Left ventricle myocardium inferior (tissue), 1 donor: ENCODE measurements around the gene PEX14. TPM values are rescaled to one million over a fixed set of nuclear protein-coding genes. Genes with fewer than 3 reads are reported as not detected.

Experiments
- DNase-seq: peaks from one replicate; pipeline ENCODE4 v3.0.0-alpha.2; 2020
- H3K27ac ChIP-seq: fragments of 200-600 bp; replicated peaks from 2 replicates; pipeline ENCODE4 v1.8.0; 2021
- H3K27me3 ChIP-seq: fragments of 200-600 bp; 2 replicates; pipeline ENCODE4 v1.8.0; 2021; ENCODE audit warnings: low read depth
- H3K36me3 ChIP-seq: fragments of 200-600 bp; 2 replicates; pipeline ENCODE4 v1.8.0; 2021
- H3K4me1 ChIP-seq: fragments of 200-600 bp; 2 replicates; pipeline ENCODE4 v1.8.0; 2021
- H3K4me3 ChIP-seq: fragments of 200-600 bp; 2 replicates; pipeline ENCODE4 v1.8.0; 2021; ENCODE audit warnings: mild to moderate bottlenecking, moderate library complexity
- H3K9me3 ChIP-seq: fragments of 200-600 bp; replicated peaks from 2 replicates; pipeline ENCODE4 v1.8.0; 2021
- intact Hi-C: fragments of 100-400 bp; cut with micrococcal nuclease; formaldehyde crosslinking; loops from one replicate; pipeline ENCODE4 v1.11.0; 2022
- total RNA-seq: library from RNA; stranded (reverse); fragmentation: NEBNext Ultra II Directional; extraction: Animal tissue kit (Norgen Biotek cat#: 25700); gene quantifications from one replicate; pipeline ENCODE4 v1.2.1, GENCODE V29; 2021
- TF ChIP-seq, protein P1 (sequence below): fragments of 200-600 bp; IDR thresholded peaks from 2 replicates; pipeline ENCODE4 v1.8.0; 2021; ENCODE audit warnings: antibody characterized with exemption, mild to moderate bottlenecking, borderline replicate concordance
- donor health status: DM: no; HTN: yes; CAD: no; lungs with severe emphysema.

Gene PEX14
- total RNA-seq, 1 donor from 2014 or later: 20.8 TPM

DNA sequence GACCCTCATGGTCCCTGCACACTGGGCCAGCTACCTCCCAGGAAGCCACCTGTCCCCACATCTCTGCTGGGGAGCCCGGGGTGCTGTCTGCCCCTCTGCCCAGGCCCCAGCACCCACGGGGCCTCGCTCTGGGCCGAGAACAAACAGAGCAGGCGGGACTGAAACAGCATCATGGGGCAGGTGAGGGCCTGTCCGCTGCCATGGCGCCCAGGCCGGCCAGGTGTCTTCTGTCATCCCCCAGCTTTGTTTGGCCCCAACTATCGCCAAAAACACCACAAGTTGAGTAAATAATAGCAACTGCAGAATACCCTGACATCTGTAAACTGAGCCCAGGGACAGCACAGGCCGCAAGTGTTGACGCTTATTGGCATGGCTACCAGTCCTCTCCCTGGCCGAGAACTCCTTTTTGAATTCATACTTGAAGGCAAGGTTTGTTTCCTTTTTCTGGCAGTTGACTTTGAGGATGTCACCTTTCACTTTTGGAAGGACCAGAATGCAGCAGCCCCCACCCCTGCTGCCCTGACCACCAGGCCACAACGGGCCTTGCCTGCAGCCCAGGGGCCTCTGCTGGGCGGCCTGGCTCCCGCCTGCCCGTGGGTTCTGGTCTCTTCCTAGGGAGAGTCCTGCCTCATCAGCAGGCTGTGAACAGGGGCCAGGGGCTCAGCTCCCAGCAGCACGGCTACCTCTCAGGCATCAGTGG lies 169.0 kb downstream of the PEX14 start:
- H3K36me3 ChIP-seq: peaks cover 61% of the 10 kb centered on the region
- no peak overlapping the region for H3K27ac ChIP-seq
- intact Hi-C loops: no loop called here

GRCh38 chr1:10644307-10645128 lies 169.8 kb downstream of the PEX14 start:
- no peak overlapping the region for H3K27ac ChIP-seq
- no peak for DNase-seq
- peaks cover 31% of the 10 kb centered on the region for H3K4me1 ChIP-seq

More for the DNA sequence above, 169.0 kb downstream of the PEX14 start:
- TF ChIP-seq, protein P1, sequence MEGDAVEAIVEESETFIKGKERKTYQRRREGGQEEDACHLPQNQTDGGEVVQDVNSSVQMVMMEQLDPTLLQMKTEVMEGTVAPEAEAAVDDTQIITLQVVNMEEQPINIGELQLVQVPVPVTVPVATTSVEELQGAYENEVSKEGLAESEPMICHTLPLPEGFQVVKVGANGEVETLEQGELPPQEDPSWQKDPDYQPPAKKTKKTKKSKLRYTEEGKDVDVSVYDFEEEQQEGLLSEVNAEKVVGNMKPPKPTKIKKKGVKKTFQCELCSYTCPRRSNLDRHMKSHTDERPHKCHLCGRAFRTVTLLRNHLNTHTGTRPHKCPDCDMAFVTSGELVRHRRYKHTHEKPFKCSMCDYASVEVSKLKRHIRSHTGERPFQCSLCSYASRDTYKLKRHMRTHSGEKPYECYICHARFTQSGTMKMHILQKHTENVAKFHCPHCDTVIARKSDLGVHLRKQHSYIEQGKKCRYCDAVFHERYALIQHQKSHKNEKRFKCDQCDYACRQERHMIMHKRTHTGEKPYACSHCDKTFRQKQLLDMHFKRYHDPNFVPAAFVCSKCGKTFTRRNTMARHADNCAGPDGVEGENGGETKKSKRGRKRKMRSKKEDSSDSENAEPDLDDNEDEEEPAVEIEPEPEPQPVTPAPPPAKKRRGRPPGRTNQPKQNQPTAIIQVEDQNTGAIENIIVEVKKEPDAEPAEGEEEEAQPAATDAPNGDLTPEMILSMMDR: no peak
- DNase-seq: no peak
- Histone ChIP-seq H3K9me3 (no peaks in the 10 kb centered on the region), H3K4me1 (peaks cover 31% of the 10 kb centered on the region), H3K4me3 (no peak overlapping the region), H3K27me3 (no peaks in the 10 kb centered on the region)

GRCh38 chr1:10646347-10646861 lies 171.7 kb downstream of the PEX14 start:
- Histone ChIP-seq H3K36me3 (peaks cover 52% of the 10 kb centered on the region), H3K27ac (peak overlapping the region; percentile 55), H3K4me1 (peaks cover 14% of the 10 kb centered on the region), H3K9me3 (no peaks in the 10 kb centered on the region), H3K4me3 (no peak overlapping the region), H3K27me3 (no peaks in the 10 kb centered on the region)
- DNase-seq: peak; percentile 70
- TF ChIP-seq, protein P1: peak; percentile 18
- intact Hi-C loops: no loop called here

More at GRCh38 chr1:10644307-10645128, 169.8 kb downstream of the PEX14 start:
- TF ChIP-seq, protein P1: no peak
- intact Hi-C loops: no loop called here
- no peak overlapping the region for H3K4me3 ChIP-seq
- H3K36me3 ChIP-seq: peaks cover 59% of the 10 kb centered on the region
- no peaks in the 10 kb centered on the region for H3K9me3 ChIP-seq
- H3K27me3 ChIP-seq: no peaks in the 10 kb centered on the region

- DNase-seq: no peak
- peaks cover 11% of the 10 kb centered on the region for H3K4me1 ChIP-seq
- intact Hi-C loops: no loop called here
- peaks cover 46% of the 10 kb centered on the region for H3K36me3 ChIP-seq
- no peak overlapping the region for H3K27ac ChIP-seq
- TF ChIP-seq, protein P1: no peak
- no peak overlapping the region for H3K4me3 ChIP-seq
- H3K9me3 ChIP-seq: no peaks in the 10 kb centered on the region
- H3K27me3 ChIP-seq: no peaks in the 10 kb centered on the region
These were observed 172.8 kb downstream of the PEX14 start for GRCh38 chr1:10647414-10648170.
